ENCODE data around the gene ZG16.

Gene ZG16

GRCh38 chr16:29831490-29831889 is 53.4 kb downstream of the ZG16 start:
- no peak for DNase-seq

All from activated CD8-positive, alpha-beta memory T cell treated with anti-CD3 and anti-CD28 coated beads, Interleukin-2, amount 50 U/mL, for 4 hours (primary cell).